OCI-LY7 (cell line): ENCODE measurements around the gene PARP12.

Experiments used
- EZH2phosphoT487 ChIP-seq: fragments of 200-600 bp; sonication (generic); IDR thresholded peaks from 2 replicates; pipeline ENCODE4 v1.6.1; 2018; ENCODE audit warnings: low read depth, borderline replicate concordance, mild to moderate bottlenecking, mixed run types, antibody characterized with exemption, low read length, moderate library complexity, mixed read lengths
- TF ChIP-seq, protein P1 (sequence below): fragments of 200-600 bp; sonication (generic); conservative IDR thresholded peaks from 2 replicates; pipeline ENCODE4 v1.5.1; 2014; ENCODE audit warnings: mild to moderate bottlenecking, antibody characterized with exemption, low read length, moderate library complexity, mixed read lengths

DNA sequence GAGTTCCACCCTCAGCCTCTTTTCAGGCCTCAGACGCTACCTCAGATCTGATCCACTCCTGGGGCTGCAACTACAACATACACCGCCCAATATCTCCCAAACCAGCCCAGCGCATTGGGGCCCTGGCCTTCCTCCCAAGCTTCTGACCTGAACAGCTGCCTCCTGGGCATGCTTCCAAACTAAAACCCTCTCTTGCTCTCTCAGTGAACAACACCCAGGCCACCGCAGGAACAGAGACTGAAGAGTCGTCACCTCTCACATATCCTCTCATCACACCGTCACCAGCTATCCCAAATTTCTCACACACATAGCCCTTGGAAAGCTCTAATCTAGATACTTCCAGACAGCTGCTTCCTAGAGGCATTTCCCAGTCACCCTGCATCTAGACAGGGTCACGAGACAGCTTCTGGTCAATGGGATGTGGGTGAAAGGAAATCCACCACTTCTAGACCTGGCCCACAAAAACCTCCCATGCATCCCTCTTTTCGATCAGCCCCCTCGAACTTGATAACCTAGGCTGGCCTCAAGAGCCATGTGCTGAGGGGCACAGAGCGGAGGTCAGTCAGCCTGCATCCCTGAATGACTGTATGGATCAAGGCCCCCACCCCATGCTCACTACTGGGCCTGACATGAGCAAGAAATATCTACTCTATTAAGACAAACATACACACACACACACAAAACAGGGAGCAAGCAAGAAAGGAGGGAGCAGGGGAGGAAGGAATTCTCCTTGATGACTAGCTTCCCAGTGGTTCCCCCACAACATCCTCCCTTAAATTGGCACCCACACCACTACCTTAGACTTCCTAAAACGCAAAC, 1.8 kb downstream of the PARP12 start:
- TF ChIP-seq, protein P1, sequence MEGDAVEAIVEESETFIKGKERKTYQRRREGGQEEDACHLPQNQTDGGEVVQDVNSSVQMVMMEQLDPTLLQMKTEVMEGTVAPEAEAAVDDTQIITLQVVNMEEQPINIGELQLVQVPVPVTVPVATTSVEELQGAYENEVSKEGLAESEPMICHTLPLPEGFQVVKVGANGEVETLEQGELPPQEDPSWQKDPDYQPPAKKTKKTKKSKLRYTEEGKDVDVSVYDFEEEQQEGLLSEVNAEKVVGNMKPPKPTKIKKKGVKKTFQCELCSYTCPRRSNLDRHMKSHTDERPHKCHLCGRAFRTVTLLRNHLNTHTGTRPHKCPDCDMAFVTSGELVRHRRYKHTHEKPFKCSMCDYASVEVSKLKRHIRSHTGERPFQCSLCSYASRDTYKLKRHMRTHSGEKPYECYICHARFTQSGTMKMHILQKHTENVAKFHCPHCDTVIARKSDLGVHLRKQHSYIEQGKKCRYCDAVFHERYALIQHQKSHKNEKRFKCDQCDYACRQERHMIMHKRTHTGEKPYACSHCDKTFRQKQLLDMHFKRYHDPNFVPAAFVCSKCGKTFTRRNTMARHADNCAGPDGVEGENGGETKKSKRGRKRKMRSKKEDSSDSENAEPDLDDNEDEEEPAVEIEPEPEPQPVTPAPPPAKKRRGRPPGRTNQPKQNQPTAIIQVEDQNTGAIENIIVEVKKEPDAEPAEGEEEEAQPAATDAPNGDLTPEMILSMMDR = no peak
- no peak for TF ChIP-seq EZH2phosphoT487
